MCF 10A (cell line): ENCODE measurements around the gene FATE1. TPM values are rescaled to one million over a fixed set of nuclear protein-coding genes. Genes with fewer than 3 reads are reported as not detected.

ENCODE experiments used
- Bru-seq: library from RNA; stranded (reverse); fragments of 400-500 nt; gene quantifications from one replicate; lab custom pipeline; 2021; lab: Mats Ljungman, UMichigan
- BruChase-seq, 2 experiments: library from RNA; stranded (reverse); fragments of 400-500 nt; gene quantifications; one replicate each; lab custom pipeline; 2021; lab: Mats Ljungman, UMichigan
- BruUV-seq: library from RNA; stranded (reverse); fragments of 400-500 nt; replicated peaks from 2 replicates; lab custom pipeline; 2021; lab: Mats Ljungman, UMichigan
- CTCF ChIA-PET: fragments of 300-600 bp; sonication (Branson Sonifier 250); formaldehyde crosslinking; extraction: SDS; loops from one replicate; lab custom pipeline; 2021; ENCODE audit warnings: antibody characterized with exemption, inconsistent platforms; lab: Yijun Ruan, JAX
- POLR2A ChIA-PET: fragments of 300-600, 350-650 bp; sonication (Branson Sonifier 250); formaldehyde crosslinking; extraction: SDS; loops from one replicate; lab custom pipeline; 2020; ENCODE audit warnings: antibody characterized with exemption, inconsistent platforms; lab: Yijun Ruan, JAX
- DNase-seq: peaks from one replicate; pipeline ENCODE4 v3.0.0-alpha.2; 2018; ENCODE audit not compliant: unreplicated experiment
- H3K27ac Mint-ChIP-seq: one replicate; pipeline ENCODE4 v1.8.0; 2022; ENCODE audit warnings: mild to moderate bottlenecking, low read depth, mixed read lengths; ENCODE audit not compliant: unreplicated experiment
- H3K27me3 Mint-ChIP-seq: one replicate; pipeline ENCODE4 v1.8.0; 2022; ENCODE audit warnings: mixed read lengths; ENCODE audit not compliant: insufficient read depth, unreplicated experiment
- H3K36me3 Mint-ChIP-seq: one replicate; pipeline ENCODE4 v1.8.0; 2022; ENCODE audit warnings: mild to moderate bottlenecking, moderate library complexity, mixed read lengths; ENCODE audit not compliant: insufficient read depth, unreplicated experiment
- H3K4me1 Mint-ChIP-seq: one replicate; pipeline ENCODE4 v1.8.0; 2022; ENCODE audit warnings: mixed read lengths; ENCODE audit not compliant: insufficient read depth, unreplicated experiment
- H3K4me3 Mint-ChIP-seq: one replicate; pipeline ENCODE4 v1.8.0; 2022; ENCODE audit warnings: mild to moderate bottlenecking, moderate library complexity, mixed read lengths; ENCODE audit not compliant: unreplicated experiment
- H3K9me3 Mint-ChIP-seq: one replicate; pipeline ENCODE4 v1.8.0; 2022; ENCODE audit warnings: mixed read lengths; ENCODE audit not compliant: unreplicated experiment
- intact Hi-C: fragments of 100-400 bp; cut with micrococcal nuclease; formaldehyde crosslinking; loops from 2 replicates; pipeline ENCODE4 v1.14.1; 2022
- long read RNA-seq: library from polyadenylated mRNA; stranded (forward); transcript quantifications from one replicate; pipeline ENCODE4 v2.0.0, GENCODE V29; 2022
- total RNA-seq: library from RNA; stranded (reverse); gene quantifications from 2 replicates; pipeline ENCODE4 v1.2.3, GENCODE V29; 2022
- TF ChIP-seq, protein P1 (sequence below): fragments of 200-600 bp; IDR thresholded peaks from one replicate; pipeline ENCODE4 v1.8.0; 2022; ENCODE audit warnings: antibody characterized with exemption, mild to moderate bottlenecking; ENCODE audit not compliant: unreplicated experiment

The FATE1 gene
- total RNA-seq (not detected in 2 replicates), Bru-seq, nascent RNA (not detected), BruChase-seq, experiment 1, labeled RNA remaining after a 6-hour chase (not detected), BruChase-seq, experiment 2, labeled RNA remaining after a 2-hour chase (not detected)
- long read RNA-seq: 0 reads

- no TSS peak for BruUV-seq
- TF ChIP-seq, protein P1, sequence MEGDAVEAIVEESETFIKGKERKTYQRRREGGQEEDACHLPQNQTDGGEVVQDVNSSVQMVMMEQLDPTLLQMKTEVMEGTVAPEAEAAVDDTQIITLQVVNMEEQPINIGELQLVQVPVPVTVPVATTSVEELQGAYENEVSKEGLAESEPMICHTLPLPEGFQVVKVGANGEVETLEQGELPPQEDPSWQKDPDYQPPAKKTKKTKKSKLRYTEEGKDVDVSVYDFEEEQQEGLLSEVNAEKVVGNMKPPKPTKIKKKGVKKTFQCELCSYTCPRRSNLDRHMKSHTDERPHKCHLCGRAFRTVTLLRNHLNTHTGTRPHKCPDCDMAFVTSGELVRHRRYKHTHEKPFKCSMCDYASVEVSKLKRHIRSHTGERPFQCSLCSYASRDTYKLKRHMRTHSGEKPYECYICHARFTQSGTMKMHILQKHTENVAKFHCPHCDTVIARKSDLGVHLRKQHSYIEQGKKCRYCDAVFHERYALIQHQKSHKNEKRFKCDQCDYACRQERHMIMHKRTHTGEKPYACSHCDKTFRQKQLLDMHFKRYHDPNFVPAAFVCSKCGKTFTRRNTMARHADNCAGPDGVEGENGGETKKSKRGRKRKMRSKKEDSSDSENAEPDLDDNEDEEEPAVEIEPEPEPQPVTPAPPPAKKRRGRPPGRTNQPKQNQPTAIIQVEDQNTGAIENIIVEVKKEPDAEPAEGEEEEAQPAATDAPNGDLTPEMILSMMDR: no peak
- DNase-seq: no peak
- Mint-ChIP-seq H3K27ac (no peak within 1 kb of the TSS), H3K9me3 (peaks cover 9% of the 10 kb centered on the region), H3K27me3 (peaks cover 15% of the 10 kb centered on the region), H3K4me3 (no peak within 1 kb of the TSS), H3K4me1 (no peaks in the 10 kb centered on the region), H3K36me3 (no peaks in the 10 kb centered on the region)
- intact Hi-C loops: no loop called here
- ChIA-PET CTCF (interaction anchor here (0.6 to 0.8 kb wide), 3 partner anchors 12 to 1534 kb away, joined by 3 read pairs; no protein-coding TSS in a partner anchor), POLR2A (no interaction called here)
These were observed at the start of gene FATE1 for GRCh38 chrX:151715752-151716151. Gene FATE1 (plus strand): TSS chrX:151716035. CDS start chrX:151716120, 85 bp downstream.

DNA sequence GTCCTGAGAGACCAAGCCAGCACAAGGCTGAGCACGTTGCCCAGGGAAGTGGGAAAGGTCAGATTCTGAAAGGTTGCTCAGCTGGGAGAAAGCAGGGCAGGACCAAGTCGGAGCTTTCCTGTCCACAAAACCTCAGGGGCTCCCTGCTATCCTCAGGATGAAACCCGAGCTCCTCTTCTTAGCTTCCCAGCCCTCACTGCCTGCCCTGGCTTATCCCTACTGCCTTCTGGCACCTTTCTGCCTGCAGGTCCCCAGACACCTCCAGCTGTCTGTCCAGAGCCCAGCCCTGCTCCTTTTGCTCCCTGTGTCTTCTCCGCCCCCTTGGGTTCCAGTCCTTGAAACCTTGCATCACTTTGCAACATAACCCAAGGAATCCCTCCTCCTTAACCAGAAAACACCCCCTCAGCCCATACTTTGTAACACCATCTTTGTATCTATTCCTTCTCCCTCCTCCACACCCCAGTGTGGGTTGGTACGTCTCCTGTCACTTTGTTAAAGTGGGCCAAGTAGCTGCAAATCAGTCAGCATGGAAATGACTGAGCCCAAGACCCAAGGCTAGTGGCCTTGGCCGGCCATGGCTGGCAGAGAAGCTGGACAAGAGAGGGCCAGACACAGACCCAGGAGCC lies 40.6 kb upstream of the FATE1 start:
- POLR2A ChIA-PET: interaction anchor here (0.8 kb wide), 1 partner anchor 79 kb away, joined by 3 read pairs; no protein-coding TSS in a partner anchor
- Mint-ChIP-seq H3K27me3 (no peaks in the 10 kb centered on the region), H3K9me3 (peaks cover 1% of the 10 kb centered on the region), H3K4me1 (peaks cover 4% of the 10 kb centered on the region), H3K36me3 (no peaks in the 10 kb centered on the region), H3K27ac (no peak overlapping the region), H3K4me3 (no peak overlapping the region)
- TF ChIP-seq, protein P1: no peak
- no peak for DNase-seq
- CTCF ChIA-PET: interaction anchor here (0.6 to 3.5 kb wide), 3 partner anchors 60 to 580 kb away, joined by 3 to 17 read pairs (median 3); no protein-coding TSS in a partner anchor
- intact Hi-C loops: no loop called here
- BruUV-seq: no TSS peak

DNA sequence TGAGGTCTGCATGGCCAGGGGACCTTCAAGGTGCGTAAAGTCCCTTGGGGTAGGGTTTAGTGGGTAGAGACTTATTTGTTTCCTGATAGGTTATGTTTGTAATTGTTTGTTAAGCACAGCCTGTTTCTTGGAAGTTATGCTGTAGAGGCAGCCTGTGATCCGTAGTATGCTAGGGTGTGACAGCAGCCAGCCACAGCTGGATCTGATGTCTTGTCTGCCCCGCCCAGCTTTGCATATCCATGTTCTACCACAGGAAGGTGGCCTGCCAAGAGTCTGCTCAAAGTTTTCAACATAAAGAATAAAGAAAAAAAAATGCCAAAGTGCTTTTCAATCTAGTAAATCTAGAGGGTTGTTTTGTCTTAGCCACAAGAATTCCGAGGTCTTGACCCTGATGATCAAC lies 39.6 kb upstream of the FATE1 start:
- POLR2A ChIA-PET: no interaction called here
- no TSS peak for BruUV-seq

More for the DNA sequence above, 39.6 kb upstream of the FATE1 start:
- Mint-ChIP-seq H3K4me1 (peaks cover 6% of the 10 kb centered on the region), H3K4me3 (no peak overlapping the region), H3K36me3 (no peaks in the 10 kb centered on the region), H3K27ac (no peak overlapping the region), H3K27me3 (no peaks in the 10 kb centered on the region), H3K9me3 (no peaks in the 10 kb centered on the region)
- TF ChIP-seq, protein P1: no peak
- intact Hi-C loops: no loop called here
- CTCF ChIA-PET: no interaction called here
- DNase-seq: no peak
